ENCODE data around the gene CCDC184.
"Not testable (repeated sequence)": the region's sequence is repeated elsewhere in the genome, so short reads cannot be mapped to it uniquely, and the experiment has no call there.

CCDC184 gene

GRCh38 chr12:48183091-48183875, at the start of gene CCDC184:
CCDC184 (plus strand) TSS chr12:48183644; CDS start chr12:48184123, 479 bp downstream.
- DNase-seq = peak; percentile 83

- no peak for DNase-seq
Observed at GRCh38 chr12:48135027-48135426, 48.4 kb upstream of the CCDC184 start.

GRCh38 chr12:48142818-48143674, 40.4 kb upstream of the CCDC184 start:
- no peak for DNase-seq

GRCh38 chr12:48143898-48144297, 39.5 kb upstream of the CCDC184 start:
- DNase-seq = no peak

GRCh38 chr12:48145981-48146380, 37.5 kb upstream of the CCDC184 start:
- DNase-seq = no peak

- peak; percentile 25 for DNase-seq
Observed at GRCh38 chr12:48151103-48151771, 32.2 kb upstream of the CCDC184 start.

- DNase-seq = not testable (repeated sequence)
Observed at GRCh38 chr12:48155786-48156185, 27.7 kb upstream of the CCDC184 start.

- DNase-seq = no peak
Observed at GRCh38 chr12:48156652-48157017, 26.8 kb upstream of the CCDC184 start.

- peak; percentile 99 for DNase-seq
Observed at GRCh38 chr12:48157018-48157888, 26.2 kb upstream of the CCDC184 start, which contains the start of gene ASB8. ASB8 (minus strand) TSS chr12:48157515; CDS start chr12:48153496, 4,019 bp downstream.

- no peak for DNase-seq
Observed at GRCh38 chr12:48157889-48158370, 25.5 kb upstream of the CCDC184 start.

GRCh38 chr12:48160046-48160445, 23.4 kb upstream of the CCDC184 start:
- no peak for DNase-seq

GRCh38 chr12:48160807-48161206, 22.6 kb upstream of the CCDC184 start:
- DNase-seq = no peak

GRCh38 chr12:48163150-48163747, 20.2 kb upstream of the CCDC184 start:
- DNase-seq = no peak

- no peak for DNase-seq
Observed at GRCh38 chr12:48164451-48164850, 19.0 kb upstream of the CCDC184 start.

GRCh38 chr12:48165089-48165981, 18.1 kb upstream of the CCDC184 start:
- peak; percentile 71 for DNase-seq

- no peak for DNase-seq
Observed at GRCh38 chr12:48169011-48169410, 14.4 kb upstream of the CCDC184 start.

GRCh38 chr12:48175613-48176416, 7.6 kb upstream of the CCDC184 start:
- DNase-seq = peak; percentile 14

GRCh38 chr12:48176417-48176751, 7.1 kb upstream of the CCDC184 start:
- DNase-seq = no peak

- DNase-seq = no peak
Observed at GRCh38 chr12:48177982-48178381, 5.5 kb upstream of the CCDC184 start.

GRCh38 chr12:48179466-48179865, 4.0 kb upstream of the CCDC184 start:
- DNase-seq = no peak
